Measurements from ENCODE around the gene THSD7B.

Gene THSD7B

DNA sequence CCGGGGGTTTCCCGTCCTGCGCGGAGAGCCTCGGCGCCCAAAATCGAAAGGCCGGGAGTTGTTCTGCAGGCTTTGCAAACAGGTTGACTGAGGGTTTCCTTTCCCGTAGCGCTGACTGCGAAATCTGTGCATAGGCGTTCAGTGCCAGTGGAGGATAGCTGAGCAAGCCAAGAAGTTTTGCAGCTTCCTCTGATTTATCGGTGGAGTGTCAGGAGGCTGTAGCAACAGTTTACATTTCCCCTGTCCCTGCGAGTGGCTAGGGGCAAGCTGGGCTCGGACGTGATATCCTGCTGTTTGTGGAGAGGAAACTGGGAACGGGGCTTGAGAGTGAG lies 694 bp downstream of the THSD7B start:
- TF ChIP-seq OSR1 (CRISPR knock-in tag; IDR thresholded peaks at IDR 0.05) = no peak
- no peak for TF ChIP-seq BACH2 (CRISPR knock-in tag; IDR thresholded peaks at IDR 0.05; ENCODE audit: borderline replicate concordance)
- no peak for TF ChIP-seq ESRRG (CRISPR knock-in tag; IDR thresholded peaks at IDR 0.05)
- no peak for TF ChIP-seq ZFP3 (CRISPR knock-in tag; IDR thresholded peaks at IDR 0.05)
- no peak for TF ChIP-seq ZFP30 (CRISPR knock-in tag; IDR thresholded peaks at IDR 0.05)
- ATAC-seq = no peak

DNA sequence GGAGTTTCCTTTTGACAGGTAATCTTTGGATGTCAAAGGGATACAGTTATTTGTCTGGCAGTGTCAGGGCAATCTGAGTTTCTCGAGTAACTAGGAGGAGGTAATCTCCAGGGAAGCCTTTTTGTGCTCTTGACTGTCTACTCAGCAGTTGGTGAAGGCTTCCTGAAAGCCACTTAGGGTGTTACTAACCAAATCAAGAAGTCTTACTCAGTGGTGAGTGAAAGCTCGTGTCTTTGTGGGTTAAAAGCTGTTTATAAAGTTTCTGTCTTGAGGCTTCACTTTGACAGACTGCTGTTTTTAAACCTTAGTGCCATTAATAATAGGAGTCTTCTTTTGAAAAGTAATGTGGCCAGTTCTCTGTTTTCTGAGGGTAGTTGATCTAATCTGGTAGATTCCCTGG lies 1.7 kb downstream of the THSD7B start:
- TF ChIP-seq TCF4 (CRISPR knock-in tag; IDR thresholded peaks at IDR 0.05; ENCODE audit: borderline replicate concordance) (no peak), OSR1 (CRISPR knock-in tag; IDR thresholded peaks at IDR 0.05) (no peak), BACH2 (CRISPR knock-in tag; IDR thresholded peaks at IDR 0.05; ENCODE audit: borderline replicate concordance) (no peak)
- TF ChIP-seq, protein P1, sequence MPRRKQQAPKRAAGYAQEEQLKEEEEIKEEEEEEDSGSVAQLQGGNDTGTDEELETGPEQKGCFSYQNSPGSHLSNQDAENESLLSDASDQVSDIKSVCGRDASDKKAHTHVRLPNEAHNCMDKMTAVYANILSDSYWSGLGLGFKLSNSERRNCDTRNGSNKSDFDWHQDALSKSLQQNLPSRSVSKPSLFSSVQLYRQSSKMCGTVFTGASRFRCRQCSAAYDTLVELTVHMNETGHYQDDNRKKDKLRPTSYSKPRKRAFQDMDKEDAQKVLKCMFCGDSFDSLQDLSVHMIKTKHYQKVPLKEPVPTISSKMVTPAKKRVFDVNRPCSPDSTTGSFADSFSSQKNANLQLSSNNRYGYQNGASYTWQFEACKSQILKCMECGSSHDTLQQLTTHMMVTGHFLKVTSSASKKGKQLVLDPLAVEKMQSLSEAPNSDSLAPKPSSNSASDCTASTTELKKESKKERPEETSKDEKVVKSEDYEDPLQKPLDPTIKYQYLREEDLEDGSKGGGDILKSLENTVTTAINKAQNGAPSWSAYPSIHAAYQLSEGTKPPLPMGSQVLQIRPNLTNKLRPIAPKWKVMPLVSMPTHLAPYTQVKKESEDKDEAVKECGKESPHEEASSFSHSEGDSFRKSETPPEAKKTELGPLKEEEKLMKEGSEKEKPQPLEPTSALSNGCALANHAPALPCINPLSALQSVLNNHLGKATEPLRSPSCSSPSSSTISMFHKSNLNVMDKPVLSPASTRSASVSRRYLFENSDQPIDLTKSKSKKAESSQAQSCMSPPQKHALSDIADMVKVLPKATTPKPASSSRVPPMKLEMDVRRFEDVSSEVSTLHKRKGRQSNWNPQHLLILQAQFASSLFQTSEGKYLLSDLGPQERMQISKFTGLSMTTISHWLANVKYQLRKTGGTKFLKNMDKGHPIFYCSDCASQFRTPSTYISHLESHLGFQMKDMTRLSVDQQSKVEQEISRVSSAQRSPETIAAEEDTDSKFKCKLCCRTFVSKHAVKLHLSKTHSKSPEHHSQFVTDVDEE (CRISPR knock-in tag; IDR thresholded peaks at IDR 0.05) = no peak
- no peak for ATAC-seq

DNA sequence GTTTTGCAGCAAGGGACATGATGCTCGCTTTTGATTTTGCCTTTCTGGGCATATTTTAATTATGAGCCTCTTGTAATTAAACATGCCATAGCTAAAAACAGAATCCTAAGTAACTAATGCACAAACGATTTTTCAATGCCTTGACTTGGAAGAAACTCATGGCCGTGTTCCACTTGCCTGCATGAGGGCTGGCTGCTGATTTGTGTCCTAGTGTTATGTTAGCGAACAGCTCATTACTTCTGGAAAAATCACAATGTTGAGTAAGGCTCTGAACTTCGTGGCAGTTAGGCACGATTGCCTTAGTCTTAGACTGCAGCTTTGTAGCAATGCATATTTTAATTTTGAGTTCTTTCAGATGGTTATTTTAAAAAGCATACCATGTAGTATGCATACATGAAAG lies 4.5 kb downstream of the THSD7B start:
- ATAC-seq = no peak
- TF ChIP-seq, protein P2, sequence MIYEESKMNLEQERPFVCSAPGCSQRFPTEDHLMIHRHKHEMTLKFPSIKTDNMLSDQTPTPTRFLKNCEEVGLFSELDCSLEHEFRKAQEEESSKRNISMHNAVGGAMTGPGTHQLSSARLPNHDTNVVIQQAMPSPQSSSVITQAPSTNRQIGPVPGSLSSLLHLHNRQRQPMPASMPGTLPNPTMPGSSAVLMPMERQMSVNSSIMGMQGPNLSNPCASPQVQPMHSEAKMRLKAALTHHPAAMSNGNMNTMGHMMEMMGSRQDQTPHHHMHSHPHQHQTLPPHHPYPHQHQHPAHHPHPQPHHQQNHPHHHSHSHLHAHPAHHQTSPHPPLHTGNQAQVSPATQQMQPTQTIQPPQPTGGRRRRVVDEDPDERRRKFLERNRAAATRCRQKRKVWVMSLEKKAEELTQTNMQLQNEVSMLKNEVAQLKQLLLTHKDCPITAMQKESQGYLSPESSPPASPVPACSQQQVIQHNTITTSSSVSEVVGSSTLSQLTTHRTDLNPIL (CRISPR knock-in tag; IDR thresholded peaks at IDR 0.05; ENCODE audit: low read depth) = no peak
- TF ChIP-seq CSDC2 (CRISPR knock-in tag; IDR thresholded peaks at IDR 0.05) (no peak), TOX (CRISPR knock-in tag; IDR thresholded peaks at IDR 0.05; ENCODE audit: borderline replicate concordance) (no peak), ISL1 (CRISPR knock-in tag; IDR thresholded peaks at IDR 0.05) (no peak), TCF4 (CRISPR knock-in tag; IDR thresholded peaks at IDR 0.05; ENCODE audit: borderline replicate concordance) (no peak), ZFP30 (CRISPR knock-in tag; IDR thresholded peaks at IDR 0.05) (no peak), SNAI2 (CRISPR knock-in tag; IDR thresholded peaks at IDR 0.05) (no peak), ESRRG (CRISPR knock-in tag; IDR thresholded peaks at IDR 0.05) (no peak)
- TF ChIP-seq, protein P3, sequence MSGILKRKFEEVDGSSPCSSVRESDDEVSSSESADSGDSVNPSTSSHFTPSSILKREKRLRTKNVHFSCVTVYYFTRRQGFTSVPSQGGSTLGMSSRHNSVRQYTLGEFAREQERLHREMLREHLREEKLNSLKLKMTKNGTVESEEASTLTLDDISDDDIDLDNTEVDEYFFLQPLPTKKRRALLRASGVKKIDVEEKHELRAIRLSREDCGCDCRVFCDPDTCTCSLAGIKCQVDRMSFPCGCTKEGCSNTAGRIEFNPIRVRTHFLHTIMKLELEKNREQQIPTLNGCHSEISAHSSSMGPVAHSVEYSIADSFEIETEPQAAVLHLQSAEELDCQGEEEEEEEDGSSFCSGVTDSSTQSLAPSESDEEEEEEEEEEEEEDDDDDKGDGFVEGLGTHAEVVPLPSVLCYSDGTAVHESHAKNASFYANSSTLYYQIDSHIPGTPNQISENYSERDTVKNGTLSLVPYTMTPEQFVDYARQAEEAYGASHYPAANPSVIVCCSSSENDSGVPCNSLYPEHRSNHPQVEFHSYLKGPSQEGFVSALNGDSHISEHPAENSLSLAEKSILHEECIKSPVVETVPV (CRISPR knock-in tag; IDR thresholded peaks at IDR 0.05) = no peak

DNA sequence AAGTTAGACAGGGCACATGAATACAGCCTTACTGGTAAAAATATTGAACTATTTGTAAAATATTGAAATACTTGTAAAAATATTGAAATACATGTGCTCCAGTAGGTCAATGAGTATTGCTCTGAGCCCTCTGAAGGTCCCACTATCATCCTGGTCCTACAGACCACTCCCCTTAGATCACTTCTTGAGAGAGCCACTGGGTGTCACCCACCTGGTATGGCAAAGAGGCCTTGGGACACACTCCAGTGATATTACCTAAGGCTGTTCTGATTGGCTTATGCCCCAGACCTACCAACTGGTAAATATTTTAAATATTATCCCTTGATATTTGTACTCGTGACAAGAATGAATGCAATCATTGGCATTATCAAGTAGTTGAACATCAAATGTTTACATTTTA lies 5.0 kb downstream of the THSD7B start:
- ATAC-seq = no peak
- TF ChIP-seq ZNF565 (CRISPR knock-in tag; conservative IDR thresholded peaks at IDR 0.05; ENCODE audit: low read depth) (no peak), PPARA (CRISPR knock-in tag; IDR thresholded peaks at IDR 0.05; ENCODE audit: borderline replicate concordance) (no peak), TCF4 (CRISPR knock-in tag; IDR thresholded peaks at IDR 0.05; ENCODE audit: borderline replicate concordance) (no peak), ZC3H10 (CRISPR knock-in tag; IDR thresholded peaks at IDR 0.05) (no peak), SNAI2 (CRISPR knock-in tag; IDR thresholded peaks at IDR 0.05) (no peak)

DNA sequence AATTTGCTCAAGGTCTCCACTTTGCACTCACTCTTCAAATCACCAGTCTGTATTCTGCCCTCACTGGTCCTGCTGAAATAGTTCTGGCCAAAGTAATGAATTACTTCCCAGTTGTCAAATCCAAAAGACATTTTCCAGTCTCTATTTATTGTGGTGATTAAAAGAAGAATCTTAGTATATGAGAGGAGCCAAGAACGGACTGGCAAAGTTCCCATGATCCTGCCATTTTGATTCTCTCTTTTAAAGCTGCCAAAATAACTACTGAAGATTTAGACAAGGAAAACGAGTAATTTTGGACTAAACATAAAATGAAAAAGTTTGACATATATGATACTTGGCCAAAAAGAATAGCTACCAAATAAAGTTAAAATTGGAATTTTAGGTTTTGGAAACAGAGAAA lies 12.0 kb downstream of the THSD7B start:
- ATAC-seq = no peak
- TF ChIP-seq ZFP3 (CRISPR knock-in tag; IDR thresholded peaks at IDR 0.05) (no peak), BACH2 (CRISPR knock-in tag; IDR thresholded peaks at IDR 0.05; ENCODE audit: borderline replicate concordance) (no peak), OSR1 (CRISPR knock-in tag; IDR thresholded peaks at IDR 0.05) (no peak), SNAI2 (CRISPR knock-in tag; IDR thresholded peaks at IDR 0.05) (no peak), PPARA (CRISPR knock-in tag; IDR thresholded peaks at IDR 0.05; ENCODE audit: borderline replicate concordance) (no peak), GLIS3 (CRISPR knock-in tag; IDR thresholded peaks at IDR 0.05) (no peak), ISL1 (CRISPR knock-in tag; IDR thresholded peaks at IDR 0.05) (no peak)
- TF ChIP-seq, protein P3 (CRISPR knock-in tag; IDR thresholded peaks at IDR 0.05) = no peak
- TF ChIP-seq, protein P2 (CRISPR knock-in tag; IDR thresholded peaks at IDR 0.05; ENCODE audit: low read depth) = no peak
- TF ChIP-seq, protein P1 (CRISPR knock-in tag; IDR thresholded peaks at IDR 0.05) = no peak
- TF ChIP-seq, protein P4, sequence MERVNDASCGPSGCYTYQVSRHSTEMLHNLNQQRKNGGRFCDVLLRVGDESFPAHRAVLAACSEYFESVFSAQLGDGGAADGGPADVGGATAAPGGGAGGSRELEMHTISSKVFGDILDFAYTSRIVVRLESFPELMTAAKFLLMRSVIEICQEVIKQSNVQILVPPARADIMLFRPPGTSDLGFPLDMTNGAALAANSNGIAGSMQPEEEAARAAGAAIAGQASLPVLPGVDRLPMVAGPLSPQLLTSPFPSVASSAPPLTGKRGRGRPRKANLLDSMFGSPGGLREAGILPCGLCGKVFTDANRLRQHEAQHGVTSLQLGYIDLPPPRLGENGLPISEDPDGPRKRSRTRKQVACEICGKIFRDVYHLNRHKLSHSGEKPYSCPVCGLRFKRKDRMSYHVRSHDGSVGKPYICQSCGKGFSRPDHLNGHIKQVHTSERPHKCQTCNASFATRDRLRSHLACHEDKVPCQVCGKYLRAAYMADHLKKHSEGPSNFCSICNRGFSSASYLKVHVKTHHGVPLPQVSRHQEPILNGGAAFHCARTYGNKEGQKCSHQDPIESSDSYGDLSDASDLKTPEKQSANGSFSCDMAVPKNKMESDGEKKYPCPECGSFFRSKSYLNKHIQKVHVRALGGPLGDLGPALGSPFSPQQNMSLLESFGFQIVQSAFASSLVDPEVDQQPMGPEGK (CRISPR knock-in tag; IDR thresholded peaks at IDR 0.05; ENCODE audit: borderline replicate concordance) = no peak

Data from SK-N-SH treated with all-trans-retinoic acid at 6 μM for 48 hours (cell line).